Astrocyte (in vitro differentiated cells and primary cell): ENCODE data around the gene ZC3H12C. TPM values are rescaled to one million over a fixed set of nuclear protein-coding genes. Genes with fewer than 3 reads are reported as not detected.

Experiments
- DNase-seq: peaks from one replicate; pipeline ENCODE4 v3.0.0-alpha.2; 2010; ENCODE audit warnings: low read depth
- FAIRE-seq: peaks from 2 replicates; lab custom pipeline; 2011; peaks lifted over from hg19 to GRCh38; lab: Jason Lieb, UNC
- H2AFZ ChIP-seq: 2 replicates; pipeline ENCODE4 v1.6.0; 2012; ENCODE audit warnings: low read depth, low read length, inconsistent platforms
- H3K27ac ChIP-seq: 2 replicates; pipeline ENCODE4 v1.5.1; 2011; ENCODE audit warnings: low read depth, low read length, inconsistent platforms
- H3K27me3 ChIP-seq: 2 replicates; pipeline ENCODE4 v1.6.0; 2011; ENCODE audit warnings: low read length, inconsistent platforms; ENCODE audit not compliant: insufficient read depth
- H3K36me3 ChIP-seq: 2 replicates; pipeline ENCODE4 v1.5.1; 2011; ENCODE audit warnings: low read length, inconsistent platforms; ENCODE audit not compliant: insufficient read depth
- H3K4me1 ChIP-seq: 2 replicates; pipeline ENCODE4 v1.5.1; 2011; ENCODE audit warnings: low read length, inconsistent platforms; ENCODE audit not compliant: insufficient read depth
- H3K4me2 ChIP-seq: 2 replicates; pipeline ENCODE4 v1.6.0; 2012; ENCODE audit warnings: low read length, inconsistent platforms
- H3K4me3 ChIP-seq: 2 replicates; pipeline ENCODE4 v1.5.1; 2011; ENCODE audit warnings: low read depth, mild to moderate bottlenecking, low read length, inconsistent platforms; ENCODE audit not compliant: insufficient read depth
- H3K79me2 ChIP-seq: 2 replicates; pipeline ENCODE4 v1.6.0; 2012; ENCODE audit warnings: mild to moderate bottlenecking, low read length, inconsistent platforms; ENCODE audit not compliant: insufficient read depth
- H3K9ac ChIP-seq: 2 replicates; pipeline ENCODE4 v1.6.0; 2012; ENCODE audit warnings: mild to moderate bottlenecking, low read length, inconsistent platforms
- H3K9me3 ChIP-seq: 2 replicates; pipeline ENCODE4 v1.5.1; 2012; ENCODE audit warnings: low read depth, mild to moderate bottlenecking, low read length, inconsistent platforms; ENCODE audit not compliant: insufficient read depth
- H4K20me1 ChIP-seq: 2 replicates; pipeline ENCODE4 v1.6.0; 2012; ENCODE audit warnings: low read length, inconsistent platforms; ENCODE audit not compliant: insufficient read depth
- H3K27ac Mint-ChIP-seq: one replicate; pipeline ENCODE4 v1.8.0; 2021; ENCODE audit warnings: mild to moderate bottlenecking, mixed read lengths; ENCODE audit not compliant: unreplicated experiment
- H3K27me3 Mint-ChIP-seq: one replicate; pipeline ENCODE4 v1.8.0; 2021; ENCODE audit warnings: low read depth, mixed read lengths; ENCODE audit not compliant: unreplicated experiment
- H3K36me3 Mint-ChIP-seq: one replicate; pipeline ENCODE4 v1.8.0; 2021; ENCODE audit warnings: low read depth, mixed read lengths; ENCODE audit not compliant: unreplicated experiment
- H3K4me1 Mint-ChIP-seq: one replicate; pipeline ENCODE4 v1.8.0; 2021; ENCODE audit warnings: low read depth, mixed read lengths; ENCODE audit not compliant: unreplicated experiment
- H3K4me3 Mint-ChIP-seq: one replicate; pipeline ENCODE4 v1.8.0; 2021; ENCODE audit warnings: mild to moderate bottlenecking, moderate library complexity, mixed read lengths; ENCODE audit not compliant: unreplicated experiment
- H3K9me3 Mint-ChIP-seq: one replicate; pipeline ENCODE4 v1.8.0; 2021; ENCODE audit warnings: mild to moderate bottlenecking, mixed read lengths; ENCODE audit not compliant: unreplicated experiment
- EZH2 ChIP-seq: IDR thresholded peaks from 2 replicates; pipeline ENCODE4 v1.6.1; 2012; ENCODE audit warnings: mild to moderate bottlenecking, low read length, inconsistent platforms; ENCODE audit not compliant: insufficient read depth
- total RNA-seq: library from RNA; stranded (reverse); gene quantifications from 2 replicates; pipeline ENCODE4 v1.2.1, GENCODE V29; 2021
- TF ChIP-seq, protein P1 (sequence below): IDR thresholded peaks from 2 replicates; pipeline ENCODE4 v1.5.1; 2011; ENCODE audit warnings: low read depth, mild to moderate bottlenecking, inconsistent platforms, low read length, moderate library complexity; ENCODE audit not compliant: insufficient read depth

ZC3H12C gene
- total RNA-seq, 1 donor from 2014 or later: 12.0 TPM

DNA sequence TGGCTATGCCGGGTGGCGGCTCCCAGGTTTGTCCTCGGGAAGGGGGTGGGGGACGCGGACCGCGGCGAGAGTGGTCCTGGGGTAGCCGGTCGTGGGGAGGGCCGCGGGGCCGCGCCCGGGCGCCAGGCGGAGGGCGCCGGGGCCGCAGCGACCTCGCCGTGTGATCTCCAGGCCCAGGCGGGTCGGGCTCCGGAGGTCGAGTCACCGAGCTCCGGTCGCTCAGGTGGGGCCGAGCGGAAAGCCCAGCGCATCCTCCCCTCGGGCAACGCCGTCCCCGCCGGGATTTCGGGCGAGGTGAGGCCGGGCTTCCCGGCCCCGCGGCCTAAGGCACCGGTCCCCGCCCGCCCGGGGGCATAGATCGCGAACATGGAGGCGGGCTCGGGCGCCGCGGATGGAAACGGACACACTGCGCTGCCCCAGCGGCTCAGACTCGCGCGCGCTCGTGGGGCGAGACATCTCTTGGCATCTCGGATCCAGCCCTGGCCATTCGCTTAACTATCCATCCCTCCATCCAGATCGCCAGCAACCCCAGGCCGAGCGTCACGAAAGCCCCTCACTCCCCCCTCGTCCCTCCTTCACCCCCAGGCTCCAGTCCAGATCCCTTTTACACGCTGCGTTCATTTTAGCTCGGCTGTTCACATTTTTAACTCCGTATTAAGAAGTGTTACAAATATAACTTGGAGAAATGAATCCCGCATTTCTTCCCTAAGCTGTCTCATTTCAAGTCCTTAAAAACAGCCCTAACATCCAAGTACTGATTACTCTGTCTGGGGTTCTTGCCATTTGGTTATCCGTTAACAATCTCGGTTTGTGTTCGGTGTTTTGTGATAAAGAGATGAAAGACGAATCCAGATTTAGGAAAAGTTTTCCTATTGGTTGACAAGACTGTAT, 460 bp downstream of the ZC3H12C start:
- peaks cover 46% of the 10 kb centered on the region for H3K79me2 ChIP-seq
- TF ChIP-seq, protein P1, sequence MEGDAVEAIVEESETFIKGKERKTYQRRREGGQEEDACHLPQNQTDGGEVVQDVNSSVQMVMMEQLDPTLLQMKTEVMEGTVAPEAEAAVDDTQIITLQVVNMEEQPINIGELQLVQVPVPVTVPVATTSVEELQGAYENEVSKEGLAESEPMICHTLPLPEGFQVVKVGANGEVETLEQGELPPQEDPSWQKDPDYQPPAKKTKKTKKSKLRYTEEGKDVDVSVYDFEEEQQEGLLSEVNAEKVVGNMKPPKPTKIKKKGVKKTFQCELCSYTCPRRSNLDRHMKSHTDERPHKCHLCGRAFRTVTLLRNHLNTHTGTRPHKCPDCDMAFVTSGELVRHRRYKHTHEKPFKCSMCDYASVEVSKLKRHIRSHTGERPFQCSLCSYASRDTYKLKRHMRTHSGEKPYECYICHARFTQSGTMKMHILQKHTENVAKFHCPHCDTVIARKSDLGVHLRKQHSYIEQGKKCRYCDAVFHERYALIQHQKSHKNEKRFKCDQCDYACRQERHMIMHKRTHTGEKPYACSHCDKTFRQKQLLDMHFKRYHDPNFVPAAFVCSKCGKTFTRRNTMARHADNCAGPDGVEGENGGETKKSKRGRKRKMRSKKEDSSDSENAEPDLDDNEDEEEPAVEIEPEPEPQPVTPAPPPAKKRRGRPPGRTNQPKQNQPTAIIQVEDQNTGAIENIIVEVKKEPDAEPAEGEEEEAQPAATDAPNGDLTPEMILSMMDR: no peak
- H3K27me3 ChIP-seq: no peaks in the 10 kb centered on the region
- H3K9ac ChIP-seq: peak overlapping the region; percentile 84
- peaks cover 2% of the 10 kb centered on the region for H3K9me3 Mint-ChIP-seq
- peak overlapping the region; percentile 89 for H3K4me3 Mint-ChIP-seq
- H3K4me1 Mint-ChIP-seq: peaks cover 9% of the 10 kb centered on the region
- DNase-seq: peak; percentile 52
- H3K9me3 ChIP-seq: no peaks in the 10 kb centered on the region
- H3K27ac Mint-ChIP-seq: peak overlapping the region; percentile 88
- H3K36me3 Mint-ChIP-seq: no peaks in the 10 kb centered on the region
- peak overlapping the region; percentile 73 for H3K27ac ChIP-seq
- H2AFZ ChIP-seq: peak overlapping the region; percentile 82
- H4K20me1 ChIP-seq: peaks cover 16% of the 10 kb centered on the region
- no peaks in the 10 kb centered on the region for H3K4me1 ChIP-seq
- peak; percentile 5 for FAIRE-seq
- H3K4me2 ChIP-seq: peak overlapping the region; percentile 85
- no peaks in the 10 kb centered on the region for H3K36me3 ChIP-seq
- peaks cover 2% of the 10 kb centered on the region for H3K27me3 Mint-ChIP-seq
- H3K4me3 ChIP-seq: peak overlapping the region; percentile 68

DNA sequence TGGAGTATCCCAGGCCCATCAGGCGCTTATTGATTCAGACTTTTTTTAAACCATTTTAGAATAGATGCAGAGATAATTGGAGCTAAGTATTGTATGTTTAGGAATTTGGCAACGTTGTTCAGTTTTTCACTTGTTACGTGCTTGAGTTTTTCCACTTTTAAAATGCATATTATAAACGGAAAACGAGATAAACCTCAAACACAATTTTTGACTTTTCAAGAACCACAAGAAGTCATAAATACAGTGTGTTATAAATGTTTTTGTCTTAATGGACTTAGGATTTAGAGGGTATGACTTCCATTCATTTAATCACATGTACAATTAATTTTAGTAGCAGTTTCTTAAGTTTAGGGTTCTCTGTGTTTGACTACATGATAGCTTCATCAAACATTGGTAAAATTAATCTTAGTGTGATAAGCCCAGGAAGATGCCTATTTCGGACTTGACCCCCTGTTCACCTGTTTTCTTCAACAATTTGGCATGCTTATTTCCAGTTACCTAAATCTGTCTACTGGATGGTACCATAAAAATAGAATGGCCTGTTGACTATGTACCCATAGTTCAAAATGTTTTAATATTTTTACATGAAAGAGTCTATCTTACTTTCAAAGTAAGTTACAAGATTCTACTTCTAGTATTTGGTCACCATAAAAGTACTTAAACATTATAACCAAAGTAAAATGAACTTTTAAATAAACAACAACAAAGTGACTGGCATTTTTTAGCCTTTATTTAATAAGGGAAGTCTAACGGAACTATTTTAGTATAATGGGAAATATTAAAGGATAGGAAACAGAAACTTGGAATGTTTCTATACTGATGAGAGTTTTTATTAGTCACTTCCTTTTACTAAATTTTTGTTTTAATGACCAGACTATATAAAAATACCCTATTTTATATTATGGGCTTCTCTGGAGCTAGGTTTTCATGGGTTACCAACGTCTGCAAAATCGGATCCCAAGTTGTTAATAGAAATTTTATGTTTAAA, 1.4 kb downstream of the ZC3H12C start:
- DNase-seq: no peak
- Histone ChIP-seq H2AFZ (no peak overlapping the region), H3K4me1 (no peaks in the 10 kb centered on the region), H3K79me2 (peaks cover 55% of the 10 kb centered on the region), H3K9me3 (no peaks in the 10 kb centered on the region), H3K4me2 (peak overlapping the region; percentile 85), H3K27me3 (no peaks in the 10 kb centered on the region), H3K36me3 (no peaks in the 10 kb centered on the region), H3K9ac (peak overlapping the region; percentile 84), H4K20me1 (peaks cover 17% of the 10 kb centered on the region), H3K27ac (peak overlapping the region; percentile 73), H3K4me3 (peak overlapping the region; percentile 68)
- H3K9me3 Mint-ChIP-seq: peaks cover 2% of the 10 kb centered on the region
- peaks cover 2% of the 10 kb centered on the region for H3K27me3 Mint-ChIP-seq
- TF ChIP-seq, protein P1: no peak
- no peak for TF ChIP-seq EZH2
- H3K27ac Mint-ChIP-seq: peak overlapping the region; percentile 88
- no peaks in the 10 kb centered on the region for H3K36me3 Mint-ChIP-seq
- peak; percentile 17 for FAIRE-seq
- peak overlapping the region; percentile 89 for H3K4me3 Mint-ChIP-seq
- peaks cover 9% of the 10 kb centered on the region for H3K4me1 Mint-ChIP-seq
